ENCODE results near the gene DVL2. TPM values are rescaled to one million over a fixed set of nuclear protein-coding genes. Genes with fewer than 3 reads are reported as not detected.
A peak's percentile ranks its signal among the peaks of the same experiment; 100 is the strongest.

The DVL2 gene
- total and polyA plus RNA-seq, 2 of the 13 experiments (the other 11 are each of a cell fraction or from before 2014, with no cell fraction given), result 5.7 to 38.2 TPM

DNA sequence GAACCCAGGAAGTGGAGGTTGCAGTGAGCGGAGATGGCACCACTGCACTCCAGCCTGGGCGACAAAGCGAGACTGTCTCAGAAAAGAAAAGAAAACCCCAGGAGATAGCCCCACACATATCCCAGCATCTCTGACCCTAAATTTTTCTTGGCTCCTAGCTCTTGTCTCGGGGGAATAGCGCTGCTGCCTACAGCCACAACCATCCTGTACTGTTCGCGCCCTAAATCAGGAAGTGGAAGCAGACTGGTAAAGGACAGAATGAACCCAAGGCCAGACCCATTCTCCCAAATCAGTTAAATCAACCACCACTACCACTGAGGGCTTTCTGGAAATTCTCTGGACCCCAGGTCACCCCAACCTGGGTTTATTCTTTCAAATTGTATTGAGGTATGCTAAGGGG is 15.5 kb upstream of the DVL2 start (continued):
- no peak for TF ChIP-seq ZNF563 (CRISPR knock-in tag; IDR thresholded peaks at IDR 0.05)

DNA sequence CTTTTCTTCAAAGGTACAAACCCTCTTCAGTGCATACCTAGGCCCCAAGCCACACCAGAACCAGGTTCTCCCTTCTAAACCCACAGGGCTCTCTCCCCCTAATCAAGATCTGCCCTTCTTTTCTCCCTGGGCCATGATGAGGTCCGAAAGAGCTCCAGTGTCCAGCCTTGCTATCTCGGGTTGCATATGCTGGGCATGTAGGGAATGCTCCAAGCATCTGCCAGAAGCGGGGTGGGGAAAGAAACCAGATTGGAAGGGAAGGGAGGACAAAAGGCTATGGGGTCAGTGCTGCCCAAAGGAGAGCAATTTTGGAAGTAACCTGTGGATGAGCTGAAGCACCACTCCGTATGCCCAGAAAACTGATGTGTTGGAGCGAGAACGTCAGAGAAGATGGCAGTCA is 14.9 kb upstream of the DVL2 start:
- Histone ChIP-seq H3K27me3 (ENCODE audit: control insufficient read depth in 1 of 2, insufficient read depth in 2 of 2, low read length in 2 of 2) (peaks cover 0 to 2% of the 10 kb centered on the region in 2 experiments; a peak in 1 of 5 replicates), H3K4me1 (ENCODE audit: insufficient read depth, low read length) (peaks cover 34% of the 10 kb centered on the region), H2AFZ (ENCODE audit: low read length) (no peak overlapping the region), H3K79me2 (ENCODE audit: insufficient read depth, low read length) (peaks cover 53% of the 10 kb centered on the region), H3K27ac (ENCODE audit: extremely low read length, insufficient read depth, low read length) (no peak overlapping the region), H3K4me3 (replicated peaks in 1 of 3; ENCODE audit: insufficient read depth in 1 of 3, low read depth in 2 of 3, low read length in 3 of 3) (peak overlapping the region in 1 of 3 experiments; percentile 20; a peak in 1 of 6 replicates), H4K20me1 (ENCODE audit: insufficient read depth, low read length) (no peaks in the 10 kb centered on the region), H3K9me3 (ENCODE audit: low read length) (no peaks in the 10 kb centered on the region), H3K4me2 (ENCODE audit: low read depth, low read length) (peak overlapping the region; percentile 90), H3K9ac (ENCODE audit: insufficient read depth, low read depth, low read length) (peak overlapping the region; percentile 24; the same call in 1 of the 2 replicates), H3K36me3 (replicated peaks in 1 of 2; ENCODE audit: control insufficient read depth in 1 of 2, insufficient read depth in 2 of 2, low read length in 2 of 2) (peaks cover 6 to 25% of the 10 kb centered on the region in 2 experiments; a peak in 4 of 5 replicates)
- DNase-seq (ENCODE audit: low spot score) (no peak), ATAC-seq (no peak), FAIRE-seq (no peak)
- TF ChIP-seq REPIN1 (CRISPR knock-in tag; IDR thresholded peaks at IDR 0.05; ENCODE audit: borderline replicate concordance, low read depth) (no peak), GATAD2A (CRISPR knock-in tag; IDR thresholded peaks at IDR 0.05) (no peak)
- CTCF ChIA-PET (ENCODE audit: low intra/inter-chr PET ratio, low total read pairs), result no interaction called here
- WGBS (ENCODE audit: low lambda C conversion rate), result 96% methylated on average over 6 of the region's 6 CpGs
- no TSS peak for BruUV-seq (replicated peaks)
- intact Hi-C loops (cut with micrococcal nuclease; ENCODE audit: unreplicated experiment) (no loop called here), in situ Hi-C loops (cut with HindIII; ENCODE audit: extremely low pct_ligation_motif_present, low pct_unique_long_range_greater_than_20kb) (no loop called here)
- POLR2A ChIA-PET, result interaction anchor here (1.4 to 1.6 kb wide), 3 partner anchors 10 to 15 kb away, joined by 4 to 5 read pairs (median 5); partner anchors contain the start of genes DVL2 and PHF23

DNA sequence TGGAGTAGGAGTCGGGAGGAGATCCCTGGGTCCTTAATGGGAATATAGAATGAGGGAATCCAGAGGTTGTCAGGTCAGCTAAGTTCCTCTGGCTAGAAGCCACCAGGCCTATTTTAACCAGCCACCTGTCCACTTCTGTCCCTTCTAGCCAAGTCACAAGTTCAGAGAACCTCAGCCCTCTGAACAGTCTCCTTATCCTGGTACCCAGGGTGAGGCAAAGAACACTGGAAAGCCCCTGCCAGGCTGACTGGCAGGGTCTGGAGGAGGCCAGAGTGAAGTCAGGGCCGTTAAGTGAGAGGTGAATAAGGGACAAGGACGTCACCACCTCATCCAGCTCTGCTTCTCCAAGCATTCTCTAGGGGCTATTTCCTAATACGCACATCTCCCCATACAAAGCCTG is 14.5 kb upstream of the DVL2 start:
- Histone ChIP-seq H3K79me2 (ENCODE audit: insufficient read depth, low read length) (peaks cover 53% of the 10 kb centered on the region), H3K4me3 (replicated peaks in 1 of 3; ENCODE audit: insufficient read depth in 1 of 3, low read depth in 2 of 3, low read length in 3 of 3) (no peak overlapping the region), H3K9ac (ENCODE audit: insufficient read depth, low read depth, low read length) (peak overlapping the region; percentile 24; the same call in 1 of the 2 replicates), H3K4me2 (ENCODE audit: low read depth, low read length) (peak overlapping the region; percentile 90), H3K27me3 (ENCODE audit: control insufficient read depth in 1 of 2, insufficient read depth in 2 of 2, low read length in 2 of 2) (peaks cover 0 to 2% of the 10 kb centered on the region in 2 experiments; a peak in 1 of 5 replicates), H4K20me1 (ENCODE audit: insufficient read depth, low read length) (no peaks in the 10 kb centered on the region), H2AFZ (ENCODE audit: low read length) (no peak overlapping the region), H3K9me3 (ENCODE audit: low read length) (no peaks in the 10 kb centered on the region), H3K27ac (ENCODE audit: extremely low read length, insufficient read depth, low read length) (no peak overlapping the region), H3K4me1 (ENCODE audit: insufficient read depth, low read length) (peaks cover 30% of the 10 kb centered on the region), H3K36me3 (replicated peaks in 1 of 2; ENCODE audit: control insufficient read depth in 1 of 2, insufficient read depth in 2 of 2, low read length in 2 of 2) (peaks cover 5 to 27% of the 10 kb centered on the region in 2 experiments; a peak in 3 of 5 replicates)
- intact Hi-C loops (cut with micrococcal nuclease; ENCODE audit: unreplicated experiment) (no loop called here), in situ Hi-C loops (cut with HindIII; ENCODE audit: extremely low pct_ligation_motif_present, low pct_unique_long_range_greater_than_20kb) (no loop called here)
- 83% methylated on average over 4 of the region's 4 CpGs for WGBS (ENCODE audit: low lambda C conversion rate)
- DNase-seq (ENCODE audit: low spot score) (no peak), ATAC-seq (no peak), FAIRE-seq (no peak)
- ChIA-PET CTCF (ENCODE audit: low intra/inter-chr PET ratio, low total read pairs) (no interaction called here), POLR2A (interaction anchor here (1.5 to 1.6 kb wide), 2 partner anchors 14 to 16 kb away, joined by 4 to 5 read pairs; partner anchors contain the start of gene DVL2)
- no TSS peak for BruUV-seq (replicated peaks)
- TF ChIP-seq ZNF143 (CRISPR knock-in tag; IDR thresholded peaks at IDR 0.05), result no peak
- TF ChIP-seq ZNF317 (CRISPR knock-in tag; IDR thresholded peaks at IDR 0.05), result no peak
- TF ChIP-seq ZNF577 (CRISPR knock-in tag; IDR thresholded peaks at IDR 0.05; ENCODE audit: borderline replicate concordance, low read depth), result no peak
- TF ChIP-seq, protein P1, sequence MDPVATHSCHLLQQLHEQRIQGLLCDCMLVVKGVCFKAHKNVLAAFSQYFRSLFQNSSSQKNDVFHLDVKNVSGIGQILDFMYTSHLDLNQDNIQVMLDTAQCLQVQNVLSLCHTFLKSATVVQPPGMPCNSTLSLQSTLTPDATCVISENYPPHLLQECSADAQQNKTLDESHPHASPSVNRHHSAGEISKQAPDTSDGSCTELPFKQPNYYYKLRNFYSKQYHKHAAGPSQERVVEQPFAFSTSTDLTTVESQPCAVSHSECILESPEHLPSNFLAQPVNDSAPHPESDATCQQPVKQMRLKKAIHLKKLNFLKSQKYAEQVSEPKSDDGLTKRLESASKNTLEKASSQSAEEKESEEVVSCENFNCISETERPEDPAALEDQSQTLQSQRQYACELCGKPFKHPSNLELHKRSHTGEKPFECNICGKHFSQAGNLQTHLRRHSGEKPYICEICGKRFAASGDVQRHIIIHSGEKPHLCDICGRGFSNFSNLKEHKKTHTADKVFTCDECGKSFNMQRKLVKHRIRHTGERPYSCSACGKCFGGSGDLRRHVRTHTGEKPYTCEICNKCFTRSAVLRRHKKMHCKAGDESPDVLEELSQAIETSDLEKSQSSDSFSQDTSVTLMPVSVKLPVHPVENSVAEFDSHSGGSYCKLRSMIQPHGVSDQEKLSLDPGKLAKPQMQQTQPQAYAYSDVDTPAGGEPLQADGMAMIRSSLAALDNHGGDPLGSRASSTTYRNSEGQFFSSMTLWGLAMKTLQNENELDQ (CRISPR knock-in tag; IDR thresholded peaks at IDR 0.05; ENCODE audit: borderline replicate concordance), result no peak
- TF ChIP-seq ATM (IDR thresholded peaks at IDR 0.05; ENCODE audit: borderline replicate concordance), result no peak
- TF ChIP-seq, protein P2, sequence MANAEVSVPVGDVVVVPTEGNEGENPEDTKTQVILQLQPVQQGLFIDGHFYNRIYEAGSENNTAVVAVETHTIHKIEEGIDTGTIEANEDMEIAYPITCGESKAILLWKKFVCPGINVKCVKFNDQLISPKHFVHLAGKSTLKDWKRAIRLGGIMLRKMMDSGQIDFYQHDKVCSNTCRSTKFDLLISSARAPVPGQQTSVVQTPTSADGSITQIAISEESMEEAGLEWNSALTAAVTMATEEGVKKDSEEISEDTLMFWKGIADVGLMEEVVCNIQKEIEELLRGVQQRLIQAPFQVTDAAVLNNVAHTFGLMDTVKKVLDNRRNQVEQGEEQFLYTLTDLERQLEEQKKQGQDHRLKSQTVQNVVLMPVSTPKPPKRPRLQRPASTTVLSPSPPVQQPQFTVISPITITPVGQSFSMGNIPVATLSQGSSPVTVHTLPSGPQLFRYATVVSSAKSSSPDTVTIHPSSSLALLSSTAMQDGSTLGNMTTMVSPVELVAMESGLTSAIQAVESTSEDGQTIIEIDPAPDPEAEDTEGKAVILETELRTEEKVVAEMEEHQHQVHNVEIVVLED (CRISPR knock-in tag; IDR thresholded peaks at IDR 0.05; ENCODE audit: borderline replicate concordance), result no peak
- no peak for TF ChIP-seq ELF4 (CRISPR knock-in tag; IDR thresholded peaks at IDR 0.05; ENCODE audit: borderline replicate concordance)
- TF ChIP-seq HDAC6 (IDR thresholded peaks at IDR 0.05; ENCODE audit: low read depth, low read length), result no peak
- TF ChIP-seq ZNF3 (CRISPR knock-in tag; IDR thresholded peaks at IDR 0.05), result no peak
- TF ChIP-seq SOX13 (IDR thresholded peaks at IDR 0.05), result no peak
- no peak for TF ChIP-seq SOX13 (CRISPR knock-in tag; conservative IDR thresholded peaks at IDR 0.05 in 1 of 2, IDR thresholded peaks at IDR 0.05 in 1 of 2)

Measured in HepG2 (cell line).